ENCODE measurements around the gene ZNF512. TPM values are rescaled to one million over a fixed set of nuclear protein-coding genes. Genes with fewer than 3 reads are reported as not detected.

Gene ZNF512
- total RNA-seq, 1 donor from 2014 or later = 93.1 TPM

GRCh38 chr2:27664622-27665363 is 82.0 kb downstream of the ZNF512 start:
- TF ChIP-seq CTCF (IDR thresholded peaks at IDR 0.05; ENCODE audit: partially characterized antibody, unreplicated experiment) = no peak
- Mint-ChIP-seq H3K36me3 (ENCODE audit: unreplicated experiment) (no peaks in the 10 kb centered on the region), H3K9me3 (ENCODE audit: unreplicated experiment) (peaks cover 2% of the 10 kb centered on the region), H3K27me3 (ENCODE audit: unreplicated experiment) (peaks cover 4% of the 10 kb centered on the region), H3K4me3 (ENCODE audit: unreplicated experiment) (peak overlapping the region; percentile 100), H3K27ac (ENCODE audit: unreplicated experiment) (peak overlapping the region; percentile 64), H3K4me1 (ENCODE audit: low read depth, unreplicated experiment) (peaks cover 10% of the 10 kb centered on the region)
- DNase-seq = no peak

- Mint-ChIP-seq H3K27ac (ENCODE audit: unreplicated experiment) (no peak overlapping the region), H3K4me3 (ENCODE audit: unreplicated experiment) (no peak overlapping the region), H3K4me1 (ENCODE audit: low read depth, unreplicated experiment) (peaks cover 9% of the 10 kb centered on the region), H3K9me3 (ENCODE audit: unreplicated experiment) (peaks cover 2% of the 10 kb centered on the region), H3K27me3 (ENCODE audit: unreplicated experiment) (peaks cover 4% of the 10 kb centered on the region), H3K36me3 (ENCODE audit: unreplicated experiment) (no peaks in the 10 kb centered on the region)
- no peak for TF ChIP-seq CTCF (IDR thresholded peaks at IDR 0.05; ENCODE audit: partially characterized antibody, unreplicated experiment)
- DNase-seq = no peak
Observed at GRCh38 chr2:27667446-27667845, 84.6 kb downstream of the ZNF512 start.

GRCh38 chr2:27671235-27671634 is 88.4 kb downstream of the ZNF512 start:
- Mint-ChIP-seq H3K4me1 (ENCODE audit: low read depth, unreplicated experiment) (no peaks in the 10 kb centered on the region), H3K36me3 (ENCODE audit: unreplicated experiment) (no peaks in the 10 kb centered on the region), H3K27me3 (ENCODE audit: unreplicated experiment) (no peaks in the 10 kb centered on the region), H3K4me3 (ENCODE audit: unreplicated experiment) (no peak overlapping the region), H3K9me3 (ENCODE audit: unreplicated experiment) (no peaks in the 10 kb centered on the region), H3K27ac (ENCODE audit: unreplicated experiment) (no peak overlapping the region)
- no peak for DNase-seq
- no peak for TF ChIP-seq CTCF (IDR thresholded peaks at IDR 0.05; ENCODE audit: partially characterized antibody, unreplicated experiment)

Other genes starting within 250 kb of the ZNF512 start
- 111 TPM for gene GTF3C2, start 226.3 kb upstream of the ZNF512 start, total RNA-seq (ENCODE audit: unreplicated experiment)
- gene EIF2B4, start 212.7 kb upstream of the ZNF512 start, total RNA-seq (ENCODE audit: unreplicated experiment) = 53.6 TPM
- gene SNX17, start 212.4 kb upstream of the ZNF512 start, total RNA-seq (ENCODE audit: unreplicated experiment) = 72.5 TPM
- gene ZNF513, start 202.3 kb upstream of the ZNF512 start, total RNA-seq (ENCODE audit: unreplicated experiment) = 30.2 TPM
- gene PPM1G, start 173.5 kb upstream of the ZNF512 start, total RNA-seq (ENCODE audit: unreplicated experiment) = 84.9 TPM
- gene NRBP1, start 154.4 kb upstream of the ZNF512 start, total RNA-seq (ENCODE audit: unreplicated experiment) = 142 TPM
- 4.2 TPM for gene KRTCAP3, start 140.7 kb upstream of the ZNF512 start, total RNA-seq (ENCODE audit: unreplicated experiment)
- 43.6 TPM for gene IFT172, start 93.3 kb upstream of the ZNF512 start, total RNA-seq (ENCODE audit: unreplicated experiment)
- gene FNDC4, start 87.8 kb upstream of the ZNF512 start, total RNA-seq (ENCODE audit: unreplicated experiment) = 15.2 TPM
- 0.61 TPM for gene GCKR, start 86.2 kb upstream of the ZNF512 start, total RNA-seq (ENCODE audit: unreplicated experiment)
- gene CCDC121, start 46.0 kb downstream of the ZNF512 start, total RNA-seq (ENCODE audit: unreplicated experiment) = 5.3 TPM
- 37.5 TPM for gene GPN1, start 46.0 kb downstream of the ZNF512 start, total RNA-seq (ENCODE audit: unreplicated experiment)
- gene SUPT7L, start 80.6 kb downstream of the ZNF512 start, total RNA-seq (ENCODE audit: unreplicated experiment) = 47.4 TPM
- 24.7 TPM for gene SLC4A1AP, start 80.8 kb downstream of the ZNF512 start, total RNA-seq (ENCODE audit: unreplicated experiment)
- gene MRPL33, start 188.7 kb downstream of the ZNF512 start, total RNA-seq (ENCODE audit: unreplicated experiment) = 54.2 TPM

All from glutamatergic neuron (in vitro differentiated cells).